ENCODE data around the gene LGMN.

DNA sequence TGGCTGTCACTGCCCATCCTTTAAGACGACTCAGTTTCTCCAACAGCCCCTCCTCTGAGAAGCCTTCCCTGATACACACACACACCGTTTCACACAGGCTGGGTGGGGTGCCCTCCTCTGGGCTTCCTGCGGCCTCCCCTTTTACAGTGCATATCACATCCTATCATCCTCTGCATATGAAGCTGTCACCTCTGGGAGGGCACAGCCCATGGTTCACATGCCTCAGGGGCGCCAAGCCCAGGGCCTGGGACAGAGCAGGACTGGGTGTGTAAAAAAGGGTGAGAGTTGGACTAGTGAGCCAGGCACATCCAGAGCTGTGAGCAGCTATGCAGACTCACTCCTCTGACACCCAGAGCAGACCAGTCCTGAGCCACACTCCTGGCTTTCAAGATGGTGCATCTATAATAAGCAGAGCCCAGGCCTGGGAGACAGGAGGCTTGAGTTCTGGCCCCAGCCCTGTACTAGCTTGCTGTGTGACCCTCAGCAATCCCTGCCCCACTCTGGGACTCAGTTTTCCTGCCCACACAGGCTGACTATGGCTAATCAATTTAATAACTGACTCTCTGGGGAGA, 62.6 kb downstream of the LGMN start:
- TF ChIP-seq, protein P1, sequence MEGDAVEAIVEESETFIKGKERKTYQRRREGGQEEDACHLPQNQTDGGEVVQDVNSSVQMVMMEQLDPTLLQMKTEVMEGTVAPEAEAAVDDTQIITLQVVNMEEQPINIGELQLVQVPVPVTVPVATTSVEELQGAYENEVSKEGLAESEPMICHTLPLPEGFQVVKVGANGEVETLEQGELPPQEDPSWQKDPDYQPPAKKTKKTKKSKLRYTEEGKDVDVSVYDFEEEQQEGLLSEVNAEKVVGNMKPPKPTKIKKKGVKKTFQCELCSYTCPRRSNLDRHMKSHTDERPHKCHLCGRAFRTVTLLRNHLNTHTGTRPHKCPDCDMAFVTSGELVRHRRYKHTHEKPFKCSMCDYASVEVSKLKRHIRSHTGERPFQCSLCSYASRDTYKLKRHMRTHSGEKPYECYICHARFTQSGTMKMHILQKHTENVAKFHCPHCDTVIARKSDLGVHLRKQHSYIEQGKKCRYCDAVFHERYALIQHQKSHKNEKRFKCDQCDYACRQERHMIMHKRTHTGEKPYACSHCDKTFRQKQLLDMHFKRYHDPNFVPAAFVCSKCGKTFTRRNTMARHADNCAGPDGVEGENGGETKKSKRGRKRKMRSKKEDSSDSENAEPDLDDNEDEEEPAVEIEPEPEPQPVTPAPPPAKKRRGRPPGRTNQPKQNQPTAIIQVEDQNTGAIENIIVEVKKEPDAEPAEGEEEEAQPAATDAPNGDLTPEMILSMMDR (IDR thresholded peaks at IDR 0.05): no peak
- TF ChIP-seq POLR2A (IDR thresholded peaks at IDR 0.05): no peak
